ENCODE measurements around the gene VWA5B2. TPM values are rescaled to one million over a fixed set of nuclear protein-coding genes. Genes with fewer than 3 reads are reported as not detected.

VWA5B2 gene
- total RNA-seq, 1 experiment from 2014 or later: 0.72 TPM

GRCh38 chr3:184223946-184224345 lies 5.4 kb upstream of the VWA5B2 start:
- DNase-seq (ENCODE audit: low spot score): no peak

DNA sequence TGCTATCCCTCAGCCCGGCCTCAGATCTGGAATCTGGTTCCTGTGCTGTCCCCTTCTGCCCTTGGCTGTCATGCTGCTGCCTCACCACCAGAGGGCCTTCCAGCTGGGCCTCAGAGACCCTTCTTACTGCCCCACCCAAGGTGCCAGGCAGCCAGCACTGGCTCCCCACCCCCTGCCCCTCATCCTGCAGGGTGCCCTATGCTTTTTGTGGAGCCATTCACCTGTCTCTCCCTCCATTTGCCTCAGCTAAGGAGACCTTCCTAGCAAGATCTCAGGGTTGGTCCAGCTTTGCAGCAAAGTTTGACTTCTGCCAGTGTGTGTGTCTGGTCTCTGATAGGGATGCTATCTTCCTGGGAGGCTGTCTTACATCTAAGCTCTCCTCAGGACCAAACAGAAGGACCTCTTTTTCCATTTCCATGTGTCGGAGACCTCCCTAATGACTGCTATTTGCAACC lies 1.9 kb upstream of the VWA5B2 start:
- DNase-seq (ENCODE audit: low spot score): peak; percentile 18

DNA sequence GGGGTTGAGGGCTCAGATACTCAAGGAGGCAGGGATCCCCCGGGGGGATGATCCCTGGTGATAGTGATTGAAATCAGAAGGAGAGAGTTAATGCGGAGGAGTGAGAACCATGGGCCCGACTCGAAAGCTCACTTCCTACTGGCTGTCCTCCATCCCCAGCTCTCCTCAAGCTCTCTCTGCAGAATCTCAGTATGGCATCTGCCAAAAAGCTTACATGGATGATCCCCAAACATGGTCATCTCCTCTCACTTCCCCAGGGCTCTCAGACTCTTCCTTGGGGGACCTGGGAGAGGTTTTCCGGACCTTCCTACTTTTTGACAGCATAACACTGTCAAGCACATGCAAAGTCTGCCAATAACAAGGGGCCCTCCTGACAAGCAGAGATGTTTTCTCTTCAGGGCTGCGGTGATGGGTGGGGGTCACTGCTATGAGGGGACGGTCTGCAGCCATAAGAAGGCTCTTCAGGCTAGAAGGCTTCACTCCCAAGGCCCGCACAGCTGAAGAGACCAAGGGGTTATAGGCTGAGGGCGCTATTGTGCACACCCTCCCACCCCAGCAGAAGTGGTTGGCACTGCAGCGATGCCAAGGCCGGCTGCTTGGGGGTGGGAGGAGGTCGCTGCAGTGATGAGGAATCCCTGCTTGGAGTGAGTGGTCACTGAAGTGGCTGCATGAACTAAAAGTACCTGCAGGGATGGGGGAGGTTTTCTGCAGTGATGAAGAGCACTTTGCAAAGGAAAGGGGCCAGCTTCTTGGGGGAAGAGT lies 828 bp upstream of the VWA5B2 start:
- DNase-seq (ENCODE audit: low spot score): no peak

- DNase-seq (ENCODE audit: low spot score): no peak
Observed at GRCh38 chr3:184230081-184230602, 757 bp downstream of the VWA5B2 start.

GRCh38 chr3:184230603-184231528 lies 1.5 kb downstream of the VWA5B2 start:
- DNase-seq (ENCODE audit: low spot score): no peak

DNA sequence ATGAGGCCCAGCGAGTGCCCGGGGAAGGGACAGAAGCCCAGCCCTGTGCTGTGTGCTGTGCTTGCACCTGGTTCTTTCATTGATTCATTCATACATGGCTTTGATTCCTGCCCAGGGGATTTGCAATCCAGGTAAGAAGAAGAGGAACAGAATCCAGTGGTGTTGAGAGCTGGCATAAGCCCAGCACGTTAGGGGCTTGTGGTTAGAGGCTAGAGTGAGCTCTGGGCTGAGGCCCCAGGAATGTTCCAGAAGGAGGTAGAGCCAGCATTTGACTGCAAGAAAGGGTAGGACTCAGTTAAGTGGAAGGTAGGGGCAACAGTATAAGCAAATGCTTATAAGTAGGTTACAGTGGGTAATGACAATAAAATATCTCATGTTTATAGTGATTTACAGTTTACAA lies 2.3 kb downstream of the VWA5B2 start:
- DNase-seq (ENCODE audit: low spot score): no peak

DNA sequence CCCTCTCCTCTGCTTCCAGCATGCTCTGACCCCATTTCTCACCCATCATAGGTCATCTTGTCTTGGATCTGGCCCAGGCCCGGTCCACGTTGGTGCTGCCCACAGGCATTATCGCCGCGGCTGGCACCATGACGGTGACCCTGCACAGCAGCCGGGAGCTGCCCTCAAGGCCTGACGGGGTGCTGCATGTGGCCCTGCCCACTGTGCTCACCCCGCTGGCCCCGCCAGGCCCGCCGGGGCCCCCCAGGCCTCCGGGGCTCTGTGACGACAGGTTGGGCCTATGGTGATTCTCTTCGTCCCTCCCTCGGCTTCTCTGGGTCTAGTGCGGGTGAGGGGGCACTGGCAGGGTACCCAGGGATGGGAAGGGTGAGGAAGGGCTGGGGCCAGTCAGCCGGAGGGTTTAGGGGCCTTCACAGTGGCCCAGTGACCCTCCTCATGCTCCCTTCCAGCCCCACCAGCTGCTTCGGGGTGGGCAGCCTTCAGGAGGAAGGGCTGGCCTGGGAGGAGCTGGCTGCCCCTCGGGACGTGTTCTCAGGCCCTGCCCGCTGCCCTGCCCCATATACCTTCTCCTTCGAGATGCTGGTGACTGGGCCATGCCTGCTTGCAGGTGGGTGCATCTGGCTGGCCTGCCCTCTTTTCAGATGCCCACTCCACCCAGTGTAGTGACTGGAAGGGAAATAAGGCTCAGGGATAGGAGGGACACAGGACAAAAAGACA lies 3.9 kb downstream of the VWA5B2 start:
- no peak for DNase-seq (ENCODE audit: low spot score)

- DNase-seq (ENCODE audit: low spot score): peak; percentile 94
Observed at GRCh38 chr3:184234224-184234623, 4.8 kb downstream of the VWA5B2 start.

DNA sequence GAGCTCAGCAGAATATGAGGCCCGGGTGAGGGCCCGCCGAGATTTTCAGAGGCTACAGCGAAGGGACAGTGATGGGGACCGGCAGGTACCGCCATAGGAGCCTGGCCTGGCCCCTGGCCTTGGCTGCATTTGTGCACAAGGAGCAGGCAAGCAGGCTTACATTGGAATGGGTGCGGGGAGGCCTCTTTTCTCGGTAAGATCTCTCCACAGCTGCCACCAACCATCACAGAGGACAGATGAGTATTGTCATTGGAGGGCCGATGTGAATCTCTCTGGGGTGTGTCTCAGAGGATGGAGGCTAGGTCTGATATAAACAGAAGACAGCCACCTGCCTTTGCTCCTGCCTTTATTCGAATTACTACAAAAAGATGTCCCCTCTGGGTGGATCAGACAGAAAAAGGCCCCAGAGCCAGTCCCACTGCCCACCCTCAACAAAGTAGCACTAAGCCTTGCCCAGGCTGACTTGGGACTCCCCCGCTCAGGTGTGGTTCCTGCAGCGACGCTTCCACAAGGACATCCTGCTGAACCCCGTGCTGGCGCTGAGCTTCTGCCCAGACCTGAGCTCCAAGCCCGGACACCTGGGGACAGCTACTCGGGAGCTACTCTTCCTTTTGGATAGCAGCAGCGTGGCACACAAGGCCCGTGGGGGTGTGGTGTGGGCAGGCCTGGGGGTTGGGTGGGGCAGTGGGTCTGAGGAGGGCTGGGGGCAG lies 5.4 kb downstream of the VWA5B2 start:
- DNase-seq (ENCODE audit: low spot score): no peak

DNA sequence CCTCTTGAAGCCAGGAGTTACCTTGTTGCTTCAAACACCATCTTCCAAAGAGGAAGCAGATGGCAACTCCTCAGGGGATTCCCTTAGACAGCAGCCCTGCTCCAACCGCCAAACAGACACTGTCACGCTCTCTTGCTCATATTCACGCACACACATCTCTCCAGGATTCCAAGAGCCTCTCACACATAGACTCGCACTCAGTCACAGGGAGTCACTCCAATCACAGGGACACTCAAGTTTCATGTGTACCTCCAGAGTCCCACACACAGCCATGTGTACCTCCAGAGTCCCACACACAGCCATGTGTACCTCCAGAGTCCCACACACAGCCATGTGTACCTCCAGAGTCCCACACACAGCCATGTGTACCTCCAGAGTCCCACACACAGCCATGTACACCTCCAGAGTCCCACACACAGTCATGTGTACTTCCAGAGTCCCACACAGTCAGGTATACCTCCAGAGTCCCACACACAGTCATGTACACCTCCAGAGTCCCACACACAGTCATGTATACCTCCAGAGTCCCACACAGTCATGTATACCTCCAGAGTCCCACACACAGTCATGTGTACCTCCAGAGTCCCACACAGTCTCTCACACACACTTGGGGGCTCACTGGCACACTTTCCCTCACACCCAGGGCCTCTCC lies 6.1 kb downstream of the VWA5B2 start:
- no peak for DNase-seq (ENCODE audit: low spot score)

DNA sequence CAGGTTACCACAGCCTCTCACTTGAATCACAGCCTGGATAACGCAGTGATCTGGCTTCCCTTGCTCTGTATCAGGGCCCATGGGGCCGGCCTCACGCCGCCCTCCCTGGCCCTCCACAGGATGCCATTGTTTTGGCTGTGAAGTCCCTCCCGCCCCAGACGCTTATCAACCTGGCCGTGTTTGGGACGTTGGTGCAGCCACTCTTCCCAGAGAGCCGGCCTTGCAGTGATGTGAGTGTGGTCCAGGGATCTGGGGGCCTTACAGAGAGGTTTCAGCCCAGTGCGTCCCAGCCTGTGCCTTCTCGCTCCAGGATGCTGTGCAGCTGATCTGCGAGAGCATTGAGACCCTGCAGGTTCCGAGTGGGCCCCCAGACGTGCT lies 6.6 kb downstream of the VWA5B2 start:
- DNase-seq (ENCODE audit: low spot score): no peak

- DNase-seq (ENCODE audit: low spot score): no peak
Observed at GRCh38 chr3:184236636-184237035, 7.3 kb downstream of the VWA5B2 start.

DNA sequence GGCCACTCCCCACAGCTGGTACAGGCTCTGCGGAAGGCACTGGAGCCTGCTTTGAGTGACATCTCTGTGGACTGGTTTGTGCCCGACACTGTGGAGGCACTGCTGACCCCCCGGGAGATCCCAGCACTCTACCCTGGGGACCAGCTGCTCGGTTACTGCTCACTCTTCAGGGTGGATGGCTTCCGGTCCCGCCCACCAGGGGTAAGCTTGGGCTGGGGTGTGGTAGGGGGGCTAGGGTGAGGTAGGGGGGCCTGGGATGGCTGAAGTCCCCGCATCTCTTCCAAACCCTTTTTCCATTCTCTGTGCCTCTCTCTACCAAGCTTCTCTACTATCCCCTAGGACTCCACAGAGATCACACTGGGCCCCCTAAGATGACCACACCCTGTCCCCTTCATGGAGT lies 7.8 kb downstream of the VWA5B2 start:
- no peak for DNase-seq (ENCODE audit: low spot score)

DNA sequence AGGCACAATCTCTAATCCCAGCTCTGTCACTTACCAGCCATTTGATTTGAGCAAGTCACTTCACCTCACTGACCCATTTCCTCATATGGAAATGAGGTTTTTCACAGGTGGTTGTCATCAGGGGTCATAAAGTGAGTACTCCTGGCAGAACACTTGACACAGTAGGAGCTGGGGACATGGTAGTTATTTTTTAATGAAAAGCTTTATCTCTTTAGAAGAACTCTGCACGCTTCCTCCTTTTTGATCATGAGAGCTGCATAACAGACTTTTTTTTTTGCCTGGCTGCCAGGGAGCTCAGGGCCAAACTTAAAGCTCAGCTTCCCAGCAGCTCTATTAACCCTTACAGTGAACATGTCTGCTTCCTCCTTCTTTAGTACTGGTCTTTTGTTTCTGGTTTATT lies 8.4 kb downstream of the VWA5B2 start:
- DNase-seq (ENCODE audit: low spot score): no peak

DNA sequence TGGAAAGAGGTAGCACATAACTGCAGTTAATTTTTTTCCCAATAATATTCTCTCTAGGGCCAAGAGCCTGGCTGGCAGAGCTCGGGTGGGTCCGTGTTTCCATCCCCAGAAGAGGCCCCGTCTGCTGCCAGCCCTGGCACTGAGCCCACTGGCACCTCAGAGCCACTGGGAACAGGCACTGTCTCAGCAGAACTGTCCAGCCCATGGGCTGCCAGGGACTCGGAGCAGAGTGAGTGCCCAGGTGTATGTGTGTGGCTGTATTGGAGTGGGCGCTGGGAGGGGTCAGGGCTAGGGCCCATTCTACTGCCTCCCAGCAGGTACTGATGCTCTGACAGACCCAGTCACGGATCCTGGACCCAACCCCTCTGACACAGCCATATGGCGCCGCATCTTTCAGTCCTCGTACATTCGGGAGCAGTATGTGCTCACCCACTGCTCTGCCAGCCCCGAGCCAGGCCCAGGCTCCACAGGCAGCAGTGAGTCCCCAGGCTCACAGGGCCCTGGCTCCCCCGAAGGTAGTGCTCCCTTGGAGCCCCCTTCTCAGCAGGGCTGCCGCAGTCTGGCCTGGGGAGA lies 8.9 kb downstream of the VWA5B2 start:
- DNase-seq (ENCODE audit: low spot score): no peak

- DNase-seq (ENCODE audit: low spot score): no peak
Observed at GRCh38 chr3:184239221-184239620, 9.8 kb downstream of the VWA5B2 start.

GRCh38 chr3:184239708-184240107 lies 10.3 kb downstream of the VWA5B2 start:
- DNase-seq (ENCODE audit: low spot score): no peak

DNA sequence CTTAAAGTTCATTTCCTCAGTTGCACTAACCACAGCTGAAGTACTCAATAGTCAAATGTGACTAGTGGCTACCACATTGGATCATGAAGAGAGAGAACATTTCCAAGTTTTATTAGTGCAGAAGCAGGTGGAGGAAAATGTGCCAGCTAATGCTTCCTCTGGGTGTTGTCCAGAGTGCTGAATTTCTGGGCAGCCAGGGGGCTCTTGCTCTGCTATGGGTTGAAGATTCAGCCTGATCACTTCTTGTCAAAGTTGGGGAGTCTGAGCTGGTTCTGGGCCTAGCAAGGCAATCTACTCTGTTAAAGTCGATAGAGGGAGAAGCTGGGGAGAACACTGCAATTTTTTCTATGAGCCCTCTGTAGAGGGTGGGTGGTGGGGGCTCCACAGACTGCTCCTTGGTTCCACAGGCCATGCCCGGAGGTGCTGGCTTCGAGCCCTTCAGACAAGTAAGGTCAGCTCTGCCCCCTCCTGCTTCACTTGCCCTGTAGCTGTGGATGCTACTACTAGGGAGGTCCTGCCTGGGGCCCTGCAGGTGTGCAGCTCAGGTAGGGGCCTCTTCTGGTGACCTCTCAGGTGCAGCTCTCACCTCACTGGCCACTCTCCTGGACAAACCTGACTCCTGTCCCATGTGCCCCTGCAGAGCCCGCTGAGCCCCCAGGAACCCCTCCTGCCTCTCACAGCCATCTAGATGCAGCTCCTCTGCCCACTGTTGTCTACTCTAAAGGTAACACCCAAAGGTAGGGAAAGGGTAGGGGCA lies 11.2 kb downstream of the VWA5B2 start:
- DNase-seq (ENCODE audit: low spot score): no peak

DNA sequence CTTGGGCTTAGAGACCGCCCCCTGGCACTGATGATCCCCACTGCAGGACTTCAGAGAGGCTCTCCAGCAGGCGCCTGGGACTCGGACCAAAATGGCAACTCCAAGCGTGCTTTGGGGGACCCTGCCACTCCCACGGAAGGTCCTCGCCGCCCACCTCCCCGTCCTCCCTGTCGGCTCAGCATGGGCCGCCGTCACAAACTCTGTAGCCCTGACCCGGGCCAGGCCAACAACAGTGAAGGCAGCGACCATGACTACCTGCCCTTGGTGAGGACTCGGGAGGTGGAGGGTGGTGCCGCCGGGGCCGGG lies 11.7 kb downstream of the VWA5B2 start:
- no peak for DNase-seq (ENCODE audit: low spot score)

Data from A172 (cell line).